ENCODE data around the gene MPPED1. TPM values are rescaled to one million over a fixed set of nuclear protein-coding genes. Genes with fewer than 3 reads are reported as not detected.

MPPED1 gene
- total RNA-seq, 1 experiment from 2014 or later: 0.28 TPM

DNA sequence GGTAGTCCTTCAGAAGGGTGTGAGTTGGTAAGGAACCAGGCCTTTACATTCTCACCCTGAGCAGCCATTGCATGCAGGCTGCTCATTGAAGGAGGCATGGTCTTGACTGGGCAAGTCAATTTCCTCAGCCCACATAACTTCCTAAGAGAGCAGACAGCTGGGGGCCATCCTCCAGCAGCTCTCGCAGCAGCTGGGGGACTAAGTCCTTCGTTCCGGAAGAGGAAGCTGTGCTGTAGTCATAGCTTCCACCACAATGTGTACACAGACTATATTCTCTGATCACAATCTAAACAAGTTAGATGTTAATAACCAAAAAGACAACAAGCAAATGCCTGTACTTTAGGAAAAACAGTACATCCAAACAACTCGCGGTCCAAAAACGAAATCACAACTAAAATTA lies 30.1 kb upstream of the MPPED1 start:
- no peak for DNase-seq
- Histone ChIP-seq H3K27ac (ENCODE audit: insufficient read length, low read depth, low read length) (no peak overlapping the region), H3K23ac (ENCODE audit: insufficient read length, low read depth, low read length) (no peak overlapping the region), H2AFZ (ENCODE audit: low read length) (no peak overlapping the region), H3T11ph (ENCODE audit: low read length) (no peak overlapping the region), H3K79me2 (ENCODE audit: insufficient read depth, low read length) (no peaks in the 10 kb centered on the region), H2BK15ac (ENCODE audit: low read depth, low read length) (no peak overlapping the region), H2BK20ac (ENCODE audit: low read depth, low read length, poor library complexity, severe bottlenecking) (no peak overlapping the region), H2AK5ac (ENCODE audit: insufficient read length, low read length) (no peak overlapping the region), H4K8ac (replicated peaks; ENCODE audit: insufficient read length, low read depth, low read length) (no peak overlapping the region), H4K20me1 (ENCODE audit: control insufficient read depth, insufficient read depth, insufficient read length) (no peaks in the 10 kb centered on the region), H3K9ac (ENCODE audit: extremely low read depth, insufficient read length, low read length) (no peak overlapping the region), H2BK12ac (ENCODE audit: insufficient read length, low read depth, low read length) (no peak overlapping the region), H2BK5ac (ENCODE audit: insufficient read length, low read length) (no peak overlapping the region), H3K23me2 (ENCODE audit: insufficient read length, low read depth, low read length, poor library complexity, severe bottlenecking) (peaks cover 4% of the 10 kb centered on the region), H3K27me3 (ENCODE audit: insufficient read depth, low read length) (no peaks in the 10 kb centered on the region), H3K18ac (ENCODE audit: insufficient read length, low read depth, low read length) (no peak overlapping the region), H3K56ac (ENCODE audit: insufficient read length, low read depth, low read length) (no peak overlapping the region), H3K79me1 (ENCODE audit: insufficient read depth, low read depth, low read length, poor library complexity, severe bottlenecking) (no peaks in the 10 kb centered on the region), H4K5ac (ENCODE audit: insufficient read length, low read depth, low read length) (no peak overlapping the region), H3K4me2 (ENCODE audit: insufficient read depth, insufficient read length, low read length) (no peak overlapping the region), H3K14ac (ENCODE audit: insufficient read depth, low read length) (no peak overlapping the region), H3K9me3 (ENCODE audit: control insufficient read depth, low read depth, low read length) (no peaks in the 10 kb centered on the region), H3K4ac (ENCODE audit: low read depth, low read length) (no peak overlapping the region), H4K91ac (ENCODE audit: insufficient read length, low read depth, low read length) (no peak overlapping the region), H2BK120ac (ENCODE audit: low read depth, low read length, poor library complexity, severe bottlenecking) (no peak overlapping the region), H3K4me1 (ENCODE audit: insufficient read depth, low read length) (no peaks in the 10 kb centered on the region)
- WGBS (ENCODE audit: extremely low coverage, insufficient read length, low lambda C conversion rate): no CpG with 5 or more reads among the region's 6 CpGs
- no peaks in the 10 kb centered on the region; a peak in 1 of 5 replicates for H3K9me3 Mint-ChIP-seq
- TF ChIP-seq, protein P1, sequence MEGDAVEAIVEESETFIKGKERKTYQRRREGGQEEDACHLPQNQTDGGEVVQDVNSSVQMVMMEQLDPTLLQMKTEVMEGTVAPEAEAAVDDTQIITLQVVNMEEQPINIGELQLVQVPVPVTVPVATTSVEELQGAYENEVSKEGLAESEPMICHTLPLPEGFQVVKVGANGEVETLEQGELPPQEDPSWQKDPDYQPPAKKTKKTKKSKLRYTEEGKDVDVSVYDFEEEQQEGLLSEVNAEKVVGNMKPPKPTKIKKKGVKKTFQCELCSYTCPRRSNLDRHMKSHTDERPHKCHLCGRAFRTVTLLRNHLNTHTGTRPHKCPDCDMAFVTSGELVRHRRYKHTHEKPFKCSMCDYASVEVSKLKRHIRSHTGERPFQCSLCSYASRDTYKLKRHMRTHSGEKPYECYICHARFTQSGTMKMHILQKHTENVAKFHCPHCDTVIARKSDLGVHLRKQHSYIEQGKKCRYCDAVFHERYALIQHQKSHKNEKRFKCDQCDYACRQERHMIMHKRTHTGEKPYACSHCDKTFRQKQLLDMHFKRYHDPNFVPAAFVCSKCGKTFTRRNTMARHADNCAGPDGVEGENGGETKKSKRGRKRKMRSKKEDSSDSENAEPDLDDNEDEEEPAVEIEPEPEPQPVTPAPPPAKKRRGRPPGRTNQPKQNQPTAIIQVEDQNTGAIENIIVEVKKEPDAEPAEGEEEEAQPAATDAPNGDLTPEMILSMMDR (conservative IDR thresholded peaks at IDR 0.05): no peak
- H3K4me1 Mint-ChIP-seq: peaks cover 0 to 11% of the 10 kb centered on the region in 2 experiments; a peak in 1 of 4 replicates
- no peak overlapping the region for H3K4me3 Mint-ChIP-seq
- no peaks in the 10 kb centered on the region for H3K36me3 Mint-ChIP-seq (ENCODE audit: insufficient read depth in 1 of 3, low read depth in 3 of 3)
- H3K27me3 Mint-ChIP-seq (ENCODE audit: low read depth): peaks cover 32% of the 10 kb centered on the region
- no peak overlapping the region for H3K27ac Mint-ChIP-seq

All from H9 (cell line).